NT2/D1 (cell line): ENCODE results near the gene FOXI2.

Experiments
- SUZ12 ChIP-seq: IDR thresholded peaks from 2 replicates; pipeline ENCODE4 v1.6.1; 2011; ENCODE audit not compliant: insufficient read length, insufficient read depth; ENCODE audit errors: extremely low read depth
- YY1 ChIP-seq: IDR thresholded peaks from 2 replicates; pipeline ENCODE4 v1.6.1; 2011; ENCODE audit not compliant: insufficient read length, insufficient read depth
- ZNF274 ChIP-seq: IDR thresholded peaks from 2 replicates; pipeline ENCODE4 v1.6.1; 2011; ENCODE audit warnings: mild to moderate bottlenecking, low read depth, low read length

- TF ChIP-seq YY1 (no peak), ZNF274 (no peak), SUZ12 (no peak)
These were observed 50.9 kb downstream of the FOXI2 start for GRCh38 chr10:127787873-127788272.
